ENCODE results near the gene PCDHGB3.
"Not testable (repeated sequence)": the region's sequence is repeated elsewhere in the genome, so short reads cannot be mapped to it uniquely, and the experiment has no call there.

The PCDHGB3 gene

DNA sequence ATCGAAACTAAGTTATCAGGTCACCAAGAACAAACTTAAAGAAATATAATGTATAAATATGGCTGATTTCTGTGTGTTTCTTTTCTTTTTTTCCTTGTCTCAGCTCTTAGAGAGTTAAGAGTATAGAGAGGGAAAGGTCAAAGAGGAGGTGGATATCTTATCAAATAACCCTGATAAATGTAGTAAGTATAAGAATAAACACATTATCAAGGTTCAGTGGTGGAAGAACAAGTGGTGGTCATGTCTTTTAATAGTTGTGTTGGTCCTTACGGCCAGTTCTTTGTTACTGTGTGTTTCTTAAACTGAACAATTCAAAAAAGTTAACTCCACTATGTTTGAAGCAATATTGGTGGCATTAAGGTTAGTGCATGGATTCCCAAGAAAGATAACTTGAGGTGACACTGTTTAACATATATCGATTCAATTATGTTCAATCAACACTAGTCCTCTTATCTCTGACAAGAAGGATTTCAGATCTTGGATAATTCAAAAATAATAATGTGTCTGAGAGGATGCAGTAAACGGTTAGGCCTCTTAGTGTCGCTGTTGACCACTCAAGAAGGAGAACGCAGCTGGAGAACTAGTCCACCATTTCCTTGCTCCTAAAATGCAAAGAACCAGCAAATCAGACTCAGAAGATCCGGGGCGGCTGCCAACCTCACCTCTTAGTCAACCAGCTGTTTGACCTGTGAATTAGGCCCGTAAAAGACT lies 26.6 kb upstream of the PCDHGB3 start, which contains the start of gene PCDHGA3:
PCDHGA3 (plus strand) TSS at position 588 of the 711 bp plus-strand sequence. CDS start 205 bp downstream, outside the sequence.
- H3K27me3 ChIP-seq (ENCODE audit: low read depth, low read length) = no peaks in the 10 kb centered on the region
- H3K27ac ChIP-seq (ENCODE audit: low read length) = no peak within 1 kb of the TSS
- peaks cover 0 to 4% of the 10 kb centered on the region in 2 donors for H3K36me3 ChIP-seq (ENCODE audit: control insufficient read depth in 1 of 2, insufficient read depth in 2 of 2, low read length in 2 of 2)
- H3K4me1 ChIP-seq (ENCODE audit: control insufficient read depth in 1 of 2, insufficient read depth in 2 of 2, low read length in 2 of 2) = no peaks in the 10 kb centered on the region
- peak within 1 kb of the TSS; percentile 30 to 57 for H3K4me3 ChIP-seq (ENCODE audit: low read depth in 1 of 2, low read length in 2 of 2)
- peaks cover 56 to 88% of the 10 kb centered on the region in 2 donors for H3K9me3 ChIP-seq (ENCODE audit: control insufficient read depth in 1 of 2, low read length in 2 of 2)

DNA sequence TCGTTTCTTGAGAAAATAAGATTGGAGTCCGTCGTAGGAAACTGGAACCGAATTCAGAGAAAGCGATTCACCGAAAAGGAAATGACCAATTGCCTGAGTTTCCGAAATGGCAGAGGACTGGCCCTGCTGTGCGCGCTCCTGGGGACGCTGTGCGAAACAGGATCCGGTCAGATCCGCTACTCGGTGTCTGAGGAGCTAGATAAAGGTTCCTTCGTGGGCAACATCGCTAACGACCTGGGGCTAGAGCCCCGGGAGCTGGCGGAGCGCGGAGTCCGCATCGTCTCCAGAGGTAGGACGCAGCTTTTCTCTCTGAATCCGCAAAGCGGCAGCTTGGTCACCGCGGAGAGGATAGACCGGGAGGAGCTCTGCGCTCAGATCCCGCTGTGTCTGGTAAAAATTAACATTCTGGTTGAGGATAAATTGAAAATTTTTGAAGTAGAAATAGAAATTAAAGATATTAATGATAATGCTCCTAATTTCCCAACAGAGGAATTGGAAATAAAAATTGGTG lies 26.0 kb upstream of the PCDHGB3 start:
- Histone ChIP-seq H3K27me3 (ENCODE audit: low read depth, low read length) (no peaks in the 10 kb centered on the region), H3K27ac (ENCODE audit: low read length) (no peak overlapping the region), H3K4me1 (ENCODE audit: control insufficient read depth in 1 of 2, insufficient read depth in 2 of 2, low read length in 2 of 2) (no peaks in the 10 kb centered on the region), H3K4me3 (ENCODE audit: low read depth in 1 of 2, low read length in 2 of 2) (peak overlapping the region; percentile 30 to 57), H3K9me3 (ENCODE audit: control insufficient read depth in 1 of 2, low read length in 2 of 2) (peaks cover 61 to 88% of the 10 kb centered on the region in 2 donors), H3K36me3 (ENCODE audit: control insufficient read depth in 1 of 2, insufficient read depth in 2 of 2, low read length in 2 of 2) (peaks cover 0 to 4% of the 10 kb centered on the region in 2 donors)

DNA sequence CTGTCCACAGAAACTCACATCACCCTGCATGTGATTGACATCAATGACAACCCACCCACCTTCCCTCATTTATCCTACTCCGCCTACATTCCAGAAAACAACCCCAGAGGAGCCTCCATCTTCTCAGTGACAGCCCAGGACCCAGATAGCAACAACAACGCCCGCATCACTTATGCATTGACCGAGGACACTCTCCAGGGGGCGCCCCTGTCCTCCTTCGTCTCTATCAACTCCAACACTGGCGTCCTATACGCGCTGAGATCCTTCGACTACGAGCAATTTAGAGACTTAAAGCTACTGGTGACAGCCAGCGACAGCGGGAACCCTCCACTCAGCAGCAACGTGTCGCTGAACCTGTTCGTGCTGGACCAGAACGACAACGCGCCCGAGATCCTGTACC lies 24.7 kb upstream of the PCDHGB3 start:
- Histone ChIP-seq H3K4me1 (ENCODE audit: control insufficient read depth in 1 of 2, insufficient read depth in 2 of 2, low read length in 2 of 2) (no peaks in the 10 kb centered on the region), H3K27ac (ENCODE audit: low read length) (no peak overlapping the region), H3K4me3 (ENCODE audit: low read depth in 1 of 2, low read length in 2 of 2) (peak overlapping the region in 1 of 2 donors; percentile 57), H3K27me3 (ENCODE audit: low read depth, low read length) (no peaks in the 10 kb centered on the region), H3K36me3 (ENCODE audit: control insufficient read depth in 1 of 2, insufficient read depth in 2 of 2, low read length in 2 of 2) (no peaks in the 10 kb centered on the region), H3K9me3 (ENCODE audit: control insufficient read depth in 1 of 2, low read length in 2 of 2) (peaks cover 53 to 83% of the 10 kb centered on the region in 2 donors)

DNA sequence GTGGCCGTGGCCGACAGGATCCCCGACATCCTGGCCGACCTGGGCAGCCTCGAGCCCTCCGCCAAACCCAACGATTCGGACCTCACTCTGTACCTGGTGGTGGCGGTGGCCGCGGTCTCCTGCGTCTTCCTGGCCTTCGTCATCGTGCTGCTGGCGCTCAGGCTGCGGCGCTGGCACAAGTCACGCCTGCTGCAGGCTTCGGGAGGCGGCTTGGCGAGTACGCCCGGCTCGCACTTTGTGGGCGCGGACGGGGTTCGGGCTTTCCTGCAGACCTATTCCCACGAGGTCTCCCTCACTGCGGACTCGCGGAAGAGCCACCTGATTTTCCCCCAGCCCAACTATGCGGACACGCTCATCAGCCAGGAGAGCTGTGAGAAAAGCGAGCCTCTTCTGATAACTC lies 24.0 kb upstream of the PCDHGB3 start:
- not testable (repeated sequence) for H3K36me3 ChIP-seq (ENCODE audit: control insufficient read depth in 1 of 2, insufficient read depth in 2 of 2, low read length in 2 of 2); H3K4me1 ChIP-seq (ENCODE audit: control insufficient read depth in 1 of 2, insufficient read depth in 2 of 2, low read length in 2 of 2); H3K27me3 ChIP-seq (ENCODE audit: low read depth, low read length); H3K27ac ChIP-seq (ENCODE audit: low read length)
- peak overlapping the region in 1 of 2 donors; percentile 43 for H3K4me3 ChIP-seq (ENCODE audit: low read depth in 1 of 2, low read length in 2 of 2)
- peaks cover 58 to 83% of the 10 kb centered on the region in 2 donors for H3K9me3 ChIP-seq (ENCODE audit: control insufficient read depth in 1 of 2, low read length in 2 of 2)

DNA sequence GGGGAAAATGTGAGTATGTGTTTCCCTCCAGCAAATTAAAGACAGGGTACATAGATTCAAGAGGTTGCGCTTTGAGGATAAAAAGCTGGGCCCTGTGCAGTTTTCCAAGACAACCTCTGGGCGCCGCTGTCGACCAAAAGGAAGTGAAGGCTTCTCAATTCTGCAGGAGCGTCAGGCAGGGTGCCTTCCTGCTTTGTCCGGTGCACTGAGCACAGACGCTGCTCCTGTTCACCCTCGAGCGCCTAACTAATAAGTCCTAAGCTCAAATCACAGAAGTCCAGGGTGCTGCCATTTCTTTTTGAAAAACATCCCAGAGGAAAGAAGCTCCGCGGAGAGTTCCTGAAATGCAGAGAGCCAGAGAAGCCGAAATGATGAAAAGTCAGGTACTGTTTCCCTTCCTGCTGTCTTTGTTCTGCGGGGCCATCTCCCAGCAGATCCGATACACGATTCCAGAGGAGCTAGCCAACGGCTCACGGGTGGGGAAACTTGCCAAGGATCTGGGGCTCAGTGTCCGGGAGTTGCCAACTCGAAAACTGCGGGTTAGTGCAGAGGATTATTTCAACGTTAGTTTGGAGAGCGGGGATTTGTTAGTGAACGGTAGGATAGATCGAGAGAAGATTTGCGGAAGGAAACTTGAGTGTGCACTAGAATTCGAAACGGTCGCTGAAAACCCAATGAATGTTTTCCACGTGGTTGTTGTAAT lies 20.0 kb upstream of the PCDHGB3 start, which contains the start of gene PCDHGB1:
PCDHGB1 (plus strand) TSS at position 183 of the 703 bp plus-strand sequence; CDS start at position 345, 162 bp downstream.
- H3K36me3 ChIP-seq (ENCODE audit: control insufficient read depth in 1 of 2, insufficient read depth in 2 of 2, low read length in 2 of 2) = no peaks in the 10 kb centered on the region
- no peaks in the 10 kb centered on the region for H3K4me1 ChIP-seq (ENCODE audit: control insufficient read depth in 1 of 2, insufficient read depth in 2 of 2, low read length in 2 of 2)
- H3K9me3 ChIP-seq (ENCODE audit: control insufficient read depth in 1 of 2, low read length in 2 of 2) = peaks cover 42 to 78% of the 10 kb centered on the region in 2 donors
- H3K27me3 ChIP-seq (ENCODE audit: low read depth, low read length) = no peaks in the 10 kb centered on the region
- H3K27ac ChIP-seq (ENCODE audit: low read length) = no peak within 1 kb of the TSS
- H3K4me3 ChIP-seq (ENCODE audit: low read depth in 1 of 2, low read length in 2 of 2) = peak within 1 kb of the TSS; percentile 33 to 56

DNA sequence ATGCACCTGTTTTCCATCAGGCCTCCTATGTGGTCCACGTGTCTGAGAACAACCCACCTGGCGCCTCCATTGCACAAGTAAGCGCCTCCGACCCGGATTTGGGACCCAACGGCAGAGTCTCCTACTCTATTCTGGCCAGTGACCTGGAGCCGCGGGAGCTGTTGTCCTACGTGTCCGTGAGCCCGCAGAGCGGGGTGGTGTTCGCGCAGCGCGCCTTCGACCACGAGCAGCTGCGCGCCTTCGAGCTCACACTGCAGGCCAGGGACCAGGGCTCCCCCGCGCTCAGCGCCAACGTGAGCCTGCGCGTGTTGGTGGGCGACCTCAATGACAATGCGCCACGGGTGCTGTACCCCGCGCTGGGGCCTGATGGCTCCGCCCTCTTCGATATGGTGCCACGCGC lies 18.5 kb upstream of the PCDHGB3 start:
- H3K27me3 ChIP-seq (ENCODE audit: low read depth, low read length) = no peaks in the 10 kb centered on the region
- no peak overlapping the region for H3K27ac ChIP-seq (ENCODE audit: low read length)
- peaks cover 53 to 81% of the 10 kb centered on the region in 2 donors for H3K9me3 ChIP-seq (ENCODE audit: control insufficient read depth in 1 of 2, low read length in 2 of 2)
- H3K4me1 ChIP-seq (ENCODE audit: control insufficient read depth in 1 of 2, insufficient read depth in 2 of 2, low read length in 2 of 2) = no peaks in the 10 kb centered on the region
- H3K4me3 ChIP-seq (ENCODE audit: low read depth in 1 of 2, low read length in 2 of 2) = peak overlapping the region in 1 of 2 donors; percentile 56
- no peaks in the 10 kb centered on the region for H3K36me3 ChIP-seq (ENCODE audit: control insufficient read depth in 1 of 2, insufficient read depth in 2 of 2, low read length in 2 of 2)

DNA sequence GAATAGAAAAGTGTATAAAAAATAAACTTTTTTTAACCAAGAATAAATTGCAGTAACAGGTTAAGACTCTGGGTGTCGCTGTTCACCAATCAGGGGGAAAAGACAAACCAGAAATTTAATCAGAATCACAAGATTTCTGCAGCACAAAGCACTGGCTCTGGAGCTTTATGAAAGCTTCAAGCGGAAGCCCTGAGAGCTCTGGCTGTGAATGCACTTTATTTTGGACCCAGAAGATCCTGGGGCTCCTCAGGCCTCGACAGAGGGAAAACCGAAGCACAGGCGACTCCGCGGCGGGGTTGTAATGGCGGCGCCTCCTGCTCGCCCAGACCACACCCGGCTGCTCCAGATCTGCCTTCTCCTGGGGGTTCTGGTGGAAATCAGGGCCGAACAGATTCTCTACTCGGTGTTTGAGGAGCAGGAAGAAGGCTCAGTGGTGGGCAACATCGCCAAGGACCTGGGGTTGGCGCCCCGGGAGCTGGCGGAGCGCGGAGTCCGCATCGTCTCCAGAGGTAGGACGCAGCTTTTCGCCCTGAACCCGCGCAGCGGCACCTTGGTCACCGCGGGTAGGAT lies 15.1 kb upstream of the PCDHGB3 start, which contains the start of gene PCDHGA4:
PCDHGA4 (plus strand) TSS at position 122 of the 570 bp plus-strand sequence; CDS start at position 209, 87 bp downstream.
- Histone ChIP-seq H3K27ac (ENCODE audit: low read length) (no peak within 1 kb of the TSS), H3K27me3 (ENCODE audit: low read depth, low read length) (no peaks in the 10 kb centered on the region), H3K4me3 (ENCODE audit: low read depth in 1 of 2, low read length in 2 of 2) (peak within 1 kb of the TSS; percentile 12 to 53), H3K9me3 (ENCODE audit: control insufficient read depth in 1 of 2, low read length in 2 of 2) (peaks cover 52 to 71% of the 10 kb centered on the region in 2 donors), H3K36me3 (ENCODE audit: control insufficient read depth in 1 of 2, insufficient read depth in 2 of 2, low read length in 2 of 2) (no peaks in the 10 kb centered on the region), H3K4me1 (ENCODE audit: control insufficient read depth in 1 of 2, insufficient read depth in 2 of 2, low read length in 2 of 2) (no peaks in the 10 kb centered on the region)

DNA sequence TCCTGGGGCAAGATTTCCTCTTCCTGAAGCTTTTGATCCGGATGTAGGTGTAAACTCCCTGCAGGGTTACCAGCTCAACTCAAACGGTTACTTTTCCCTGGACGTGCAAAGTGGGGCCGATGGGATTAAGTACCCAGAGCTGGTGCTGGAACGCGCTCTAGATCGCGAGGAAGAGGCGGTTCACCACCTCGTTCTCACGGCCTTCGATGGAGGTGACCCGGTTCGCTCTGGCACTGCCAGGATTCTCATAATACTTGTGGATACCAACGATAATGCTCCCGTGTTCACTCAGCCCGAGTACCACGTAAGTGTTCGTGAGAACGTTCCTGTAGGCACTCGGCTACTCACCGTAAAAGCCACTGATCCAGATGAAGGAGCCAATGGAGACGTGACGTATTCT lies 14.4 kb upstream of the PCDHGB3 start:
- Histone ChIP-seq H3K9me3 (ENCODE audit: control insufficient read depth in 1 of 2, low read length in 2 of 2) (peaks cover 55 to 71% of the 10 kb centered on the region in 2 donors), H3K27me3 (ENCODE audit: low read depth, low read length) (no peaks in the 10 kb centered on the region), H3K4me1 (ENCODE audit: control insufficient read depth in 1 of 2, insufficient read depth in 2 of 2, low read length in 2 of 2) (no peaks in the 10 kb centered on the region), H3K36me3 (ENCODE audit: control insufficient read depth in 1 of 2, insufficient read depth in 2 of 2, low read length in 2 of 2) (no peaks in the 10 kb centered on the region), H3K4me3 (ENCODE audit: low read depth in 1 of 2, low read length in 2 of 2) (peak overlapping the region; percentile 12 to 53), H3K27ac (ENCODE audit: low read length) (no peak overlapping the region)

DNA sequence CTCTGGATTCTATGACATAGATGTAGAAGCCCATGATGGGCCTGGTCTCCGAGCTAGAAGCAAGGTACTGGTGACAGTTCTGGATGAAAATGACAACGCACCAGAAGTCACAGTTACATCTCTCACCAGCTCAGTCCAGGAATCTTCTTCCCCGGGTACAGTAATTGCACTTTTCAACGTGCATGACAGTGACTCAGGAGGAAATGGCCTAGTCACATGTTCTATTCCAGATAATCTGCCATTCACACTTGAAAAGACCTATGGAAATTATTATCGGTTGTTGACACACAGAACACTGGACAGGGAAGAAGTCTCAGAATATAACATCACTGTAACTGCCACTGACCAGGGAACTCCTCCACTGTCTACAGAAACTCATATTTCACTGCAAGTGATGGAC lies 13.9 kb upstream of the PCDHGB3 start:
- Histone ChIP-seq H3K27ac (ENCODE audit: low read length) (no peak overlapping the region), H3K4me3 (ENCODE audit: low read depth in 1 of 2, low read length in 2 of 2) (peak overlapping the region in 1 of 2 donors; percentile 53), H3K36me3 (ENCODE audit: control insufficient read depth in 1 of 2, insufficient read depth in 2 of 2, low read length in 2 of 2) (no peaks in the 10 kb centered on the region), H3K9me3 (ENCODE audit: control insufficient read depth in 1 of 2, low read length in 2 of 2) (peaks cover 55 to 71% of the 10 kb centered on the region in 2 donors), H3K27me3 (ENCODE audit: low read depth, low read length) (no peaks in the 10 kb centered on the region), H3K4me1 (ENCODE audit: control insufficient read depth in 1 of 2, insufficient read depth in 2 of 2, low read length in 2 of 2) (no peaks in the 10 kb centered on the region)

DNA sequence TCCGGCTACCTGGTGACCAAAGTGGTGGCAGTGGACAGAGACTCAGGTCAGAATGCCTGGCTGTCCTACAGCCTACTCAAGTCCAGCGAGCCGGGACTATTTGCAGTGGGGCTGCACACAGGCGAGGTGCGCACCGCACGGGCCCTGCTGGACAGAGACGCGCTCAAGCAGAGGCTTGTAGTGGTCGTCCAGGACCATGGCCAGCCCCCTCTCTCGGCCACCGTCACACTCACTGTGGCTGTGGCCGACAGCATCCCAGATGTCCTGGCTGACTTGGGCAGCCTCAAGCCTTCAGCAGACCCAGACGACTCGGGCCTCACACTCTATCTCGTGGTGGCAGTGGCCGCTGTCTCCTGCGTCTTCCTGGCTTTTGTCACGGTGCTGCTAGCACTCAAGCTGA lies 13.1 kb upstream of the PCDHGB3 start:
- Histone ChIP-seq H3K9me3 (ENCODE audit: control insufficient read depth in 1 of 2, low read length in 2 of 2) (peaks cover 51 to 71% of the 10 kb centered on the region in 2 donors), H3K27me3 (ENCODE audit: low read depth, low read length) (no peaks in the 10 kb centered on the region), H3K27ac (ENCODE audit: low read length) (no peak overlapping the region), H3K4me3 (ENCODE audit: low read depth in 1 of 2, low read length in 2 of 2) (peak overlapping the region in 1 of 2 donors; percentile 53), H3K36me3 (ENCODE audit: control insufficient read depth in 1 of 2, insufficient read depth in 2 of 2, low read length in 2 of 2) (no peaks in the 10 kb centered on the region), H3K4me1 (ENCODE audit: control insufficient read depth in 1 of 2, insufficient read depth in 2 of 2, low read length in 2 of 2) (no peaks in the 10 kb centered on the region)

Measured in muscle layer of duodenum (tissue), 2 donors.